Neuron (in vitro differentiated cells): Measurements from ENCODE around the gene GPBP1L1.

Experiments used
- H2AFZ ChIP-seq: one replicate; pipeline ENCODE4 v1.6.1; 2013; ENCODE audit warnings: low read depth, mild to moderate bottlenecking, inconsistent platforms, low read length, moderate library complexity
- H3K27me3 ChIP-seq: one replicate; pipeline ENCODE4 v1.6.1; 2013; ENCODE audit warnings: low read length; ENCODE audit not compliant: insufficient read depth
- H3K36me3 ChIP-seq: one replicate; pipeline ENCODE4 v1.6.1; 2013; ENCODE audit warnings: low read length; ENCODE audit not compliant: insufficient read depth
- H3K4me1 ChIP-seq: one replicate; pipeline ENCODE4 v1.6.1; 2013; ENCODE audit warnings: low read length; ENCODE audit not compliant: insufficient read depth
- H3K4me3 ChIP-seq: 2 replicates; pipeline ENCODE4 v1.5.1; 2013; ENCODE audit warnings: mild to moderate bottlenecking, low read length, moderate library complexity
- H3K9me3 ChIP-seq: one replicate; pipeline ENCODE4 v1.6.1; 2013; ENCODE audit warnings: low read length

Gene GPBP1L1

DNA sequence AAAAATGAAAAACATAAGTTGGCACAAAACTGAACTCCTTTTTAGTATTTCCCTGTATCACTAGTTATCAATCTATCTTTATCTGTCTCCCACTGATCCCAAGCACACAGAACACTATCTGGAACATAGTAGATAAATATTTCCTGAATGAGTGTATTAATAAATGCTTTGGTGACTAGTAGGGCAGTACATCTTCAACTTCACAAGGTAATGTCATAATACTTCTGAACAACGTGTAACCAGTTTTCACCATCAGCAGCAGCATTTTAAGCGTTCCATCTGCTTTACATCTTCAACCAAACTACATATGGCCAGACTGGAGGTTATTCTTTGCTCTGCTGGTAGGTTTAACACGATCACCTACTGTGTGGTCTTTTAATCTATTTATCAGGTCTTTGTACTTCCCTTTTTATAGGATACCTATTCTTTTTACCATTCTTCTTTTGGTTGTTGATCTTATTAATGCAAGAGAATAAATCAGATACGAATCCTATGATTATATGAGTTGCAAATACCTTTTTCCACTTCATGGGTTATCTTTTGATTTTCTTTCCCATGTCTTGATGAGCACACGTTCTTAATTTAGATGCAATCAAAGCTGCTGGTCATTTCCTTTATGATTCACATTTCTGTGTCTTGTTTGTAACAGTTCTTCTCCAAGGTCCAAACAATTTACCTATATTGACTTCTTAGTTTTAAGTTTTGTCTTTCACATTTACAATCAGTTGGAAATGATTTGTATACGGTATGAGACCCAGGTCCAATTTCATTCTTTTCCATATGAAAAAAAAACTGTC is 16.3 kb downstream of the GPBP1L1 start:
- H2AFZ ChIP-seq: no peak overlapping the region
- H3K4me3 ChIP-seq: no peak overlapping the region
- H3K9me3 ChIP-seq: no peaks in the 10 kb centered on the region
- peaks cover 8% of the 10 kb centered on the region for H3K36me3 ChIP-seq
- H3K4me1 ChIP-seq: no peaks in the 10 kb centered on the region
- no peaks in the 10 kb centered on the region for H3K27me3 ChIP-seq

DNA sequence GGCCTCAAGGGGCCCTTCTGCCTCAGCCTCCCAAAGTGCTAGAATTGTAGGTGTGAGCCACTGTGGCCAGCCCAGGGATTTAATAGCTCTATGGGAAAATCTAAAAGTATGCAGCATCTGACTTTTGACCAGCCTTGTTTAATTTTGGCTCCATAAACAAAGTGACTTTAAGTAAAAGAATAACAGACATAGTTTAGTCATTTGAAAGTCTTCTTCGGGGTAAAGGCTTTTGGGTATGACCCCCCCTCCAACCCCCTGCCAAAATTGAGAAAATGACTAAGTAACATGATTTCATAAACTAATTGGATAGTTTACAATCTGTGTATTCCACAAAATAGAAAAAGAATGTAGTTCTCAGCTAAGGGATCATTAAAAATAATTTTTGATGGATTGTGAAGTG is 17.0 kb downstream of the GPBP1L1 start:
- Histone ChIP-seq H3K9me3 (no peaks in the 10 kb centered on the region), H3K4me1 (no peaks in the 10 kb centered on the region), H3K27me3 (no peaks in the 10 kb centered on the region), H2AFZ (no peak overlapping the region), H3K36me3 (peaks cover 2% of the 10 kb centered on the region), H3K4me3 (no peak overlapping the region)

- H2AFZ ChIP-seq: no peak overlapping the region
- H3K4me3 ChIP-seq: no peak overlapping the region
- no peaks in the 10 kb centered on the region for H3K27me3 ChIP-seq
- H3K4me1 ChIP-seq: no peaks in the 10 kb centered on the region
- H3K36me3 ChIP-seq: peaks cover 2% of the 10 kb centered on the region
- no peaks in the 10 kb centered on the region for H3K9me3 ChIP-seq
Measured at GRCh38 chr1:45668526-45668925, 17.8 kb downstream of the GPBP1L1 start.

DNA sequence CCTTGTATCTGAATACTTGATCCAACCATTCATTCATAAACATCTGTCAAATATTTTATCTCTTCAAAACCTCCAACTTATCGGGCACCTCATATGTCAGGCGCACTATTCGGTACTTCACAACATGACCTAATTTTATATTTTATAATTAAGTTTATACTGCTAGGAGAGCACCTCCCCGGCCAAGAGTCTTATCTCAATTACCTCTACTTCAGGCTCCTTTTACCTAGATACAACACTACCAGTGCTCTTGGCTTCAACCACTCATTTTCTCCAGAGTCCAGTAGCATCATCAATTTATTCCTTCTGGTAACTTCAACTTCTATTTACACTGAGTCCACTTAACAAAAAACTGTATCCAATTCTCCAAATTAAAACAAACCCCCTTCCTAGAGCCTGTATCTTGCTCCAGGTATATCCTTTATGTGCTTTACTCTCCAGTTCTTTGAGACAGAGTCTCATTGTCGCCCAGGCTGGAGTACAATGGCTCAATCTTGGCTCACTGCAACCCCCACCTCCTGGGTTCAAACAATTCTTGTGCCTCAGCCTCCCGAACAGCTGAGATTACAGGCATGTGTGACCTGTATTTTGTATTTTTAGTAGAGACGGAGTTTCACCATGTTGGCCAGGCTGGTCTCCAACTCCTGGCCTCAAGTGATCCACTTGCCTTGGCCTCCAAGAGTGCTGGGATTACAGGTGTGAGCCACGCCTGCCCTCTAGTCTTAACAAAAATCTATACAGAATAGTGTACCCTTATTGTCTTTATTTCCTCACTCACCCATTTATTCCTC is 18.8 kb downstream of the GPBP1L1 start:
- Histone ChIP-seq H3K9me3 (no peaks in the 10 kb centered on the region), H2AFZ (no peak overlapping the region), H3K4me3 (no peak overlapping the region), H3K27me3 (no peaks in the 10 kb centered on the region), H3K36me3 (peaks cover 2% of the 10 kb centered on the region), H3K4me1 (no peaks in the 10 kb centered on the region)

- Histone ChIP-seq H3K4me1 (no peaks in the 10 kb centered on the region), H3K36me3 (peaks cover 2% of the 10 kb centered on the region), H3K4me3 (no peak overlapping the region), H3K27me3 (no peaks in the 10 kb centered on the region), H3K9me3 (no peaks in the 10 kb centered on the region), H2AFZ (no peak overlapping the region)
Measured at GRCh38 chr1:45666836-45667235, 19.5 kb downstream of the GPBP1L1 start.

DNA sequence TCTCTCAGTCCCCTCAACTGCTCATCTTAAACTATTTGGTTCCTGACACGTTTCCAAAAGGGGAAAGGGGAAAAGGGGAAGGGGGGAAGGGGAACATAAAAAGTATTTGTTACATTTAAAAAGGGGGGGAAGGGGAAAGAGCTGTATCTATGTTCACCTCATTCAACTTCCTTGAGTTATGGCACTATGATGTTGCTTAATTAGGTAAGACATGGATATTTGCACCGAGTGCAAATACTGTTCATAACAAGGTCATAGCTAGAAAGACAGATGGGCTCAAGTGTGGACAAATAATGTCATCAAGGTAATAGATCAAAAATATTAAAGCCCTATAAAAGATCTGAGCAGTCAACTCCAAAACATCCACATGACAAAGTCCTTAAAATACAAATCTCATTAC is 26.0 kb downstream of the GPBP1L1 start:
- H3K4me1 ChIP-seq: no peaks in the 10 kb centered on the region
- peaks cover 51% of the 10 kb centered on the region for H3K36me3 ChIP-seq
- no peak overlapping the region for H2AFZ ChIP-seq
- no peak overlapping the region for H3K4me3 ChIP-seq
- H3K27me3 ChIP-seq: no peaks in the 10 kb centered on the region
- no peaks in the 10 kb centered on the region for H3K9me3 ChIP-seq

- H2AFZ ChIP-seq: no peak overlapping the region
- H3K36me3 ChIP-seq: peaks cover 61% of the 10 kb centered on the region
- no peaks in the 10 kb centered on the region for H3K4me1 ChIP-seq
- no peaks in the 10 kb centered on the region for H3K27me3 ChIP-seq
- H3K9me3 ChIP-seq: no peaks in the 10 kb centered on the region
- H3K4me3 ChIP-seq: no peak overlapping the region
Measured at GRCh38 chr1:45659222-45659621, 27.1 kb downstream of the GPBP1L1 start.

GRCh38 chr1:45658171-45658570 is 28.2 kb downstream of the GPBP1L1 start:
- Histone ChIP-seq H3K4me3 (no peak overlapping the region), H2AFZ (no peak overlapping the region), H3K4me1 (no peaks in the 10 kb centered on the region), H3K36me3 (peaks cover 70% of the 10 kb centered on the region), H3K9me3 (no peaks in the 10 kb centered on the region), H3K27me3 (no peaks in the 10 kb centered on the region)

- H3K36me3 ChIP-seq: peaks cover 84% of the 10 kb centered on the region
- H3K4me1 ChIP-seq: no peaks in the 10 kb centered on the region
- no peaks in the 10 kb centered on the region for H3K27me3 ChIP-seq
- H2AFZ ChIP-seq: no peak overlapping the region
- H3K9me3 ChIP-seq: no peaks in the 10 kb centered on the region
- H3K4me3 ChIP-seq: no peak overlapping the region
Measured at GRCh38 chr1:45656573-45657226, 29.6 kb downstream of the GPBP1L1 start.

GRCh38 chr1:45654540-45655280 is 31.6 kb downstream of the GPBP1L1 start:
- peaks cover 91% of the 10 kb centered on the region for H3K36me3 ChIP-seq
- no peaks in the 10 kb centered on the region for H3K4me1 ChIP-seq

DNA sequence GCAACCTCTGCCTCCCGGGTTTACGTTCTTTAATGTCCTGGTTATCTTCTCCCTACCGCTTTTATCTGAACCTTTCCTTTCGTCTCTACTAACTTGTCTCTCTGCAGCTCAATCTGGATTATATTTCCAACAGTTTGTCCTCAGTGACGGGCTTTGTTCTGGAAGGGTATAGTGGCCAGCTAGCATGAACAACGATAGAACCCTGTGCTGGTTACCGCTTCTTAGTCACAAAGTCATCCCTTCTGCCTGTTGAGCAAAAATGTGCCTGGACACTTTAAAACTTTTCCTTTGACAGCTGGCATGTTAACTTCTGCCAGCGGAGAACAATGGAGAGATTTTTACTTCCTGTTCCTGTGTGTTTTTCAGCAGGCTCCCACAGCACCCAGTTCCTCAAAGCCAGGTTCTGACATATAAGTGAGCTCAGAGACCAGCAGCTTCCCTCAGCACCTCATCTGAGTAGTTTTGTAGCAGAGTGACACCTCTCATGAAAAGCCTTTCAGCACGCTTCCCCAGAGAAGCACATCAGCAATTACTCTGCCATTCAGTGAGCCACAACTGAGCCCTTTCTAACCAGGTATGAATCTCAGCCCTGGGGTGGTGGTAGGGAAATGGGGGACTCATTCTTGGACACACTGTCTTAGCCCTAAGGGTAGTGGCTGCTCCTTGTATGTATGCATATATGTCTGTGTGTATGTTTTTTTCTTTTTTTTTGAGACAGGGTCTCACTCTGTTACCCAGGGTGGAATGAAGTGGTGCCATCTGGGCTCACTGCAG is 38.9 kb downstream of the GPBP1L1 start:
- Histone ChIP-seq H3K36me3 (peaks cover 71% of the 10 kb centered on the region), H2AFZ (no peak overlapping the region)

More at GRCh38 chr1:45654540-45655280, 31.6 kb downstream of the GPBP1L1 start:
- H3K4me3 ChIP-seq: no peak overlapping the region
- no peaks in the 10 kb centered on the region for H3K27me3 ChIP-seq
- H2AFZ ChIP-seq: no peak overlapping the region
- no peaks in the 10 kb centered on the region for H3K9me3 ChIP-seq

GRCh38 chr1:45644661-45645060 is 41.7 kb downstream of the GPBP1L1 start:
- H2AFZ ChIP-seq: no peak overlapping the region
- H3K9me3 ChIP-seq: no peaks in the 10 kb centered on the region
- H3K27me3 ChIP-seq: no peaks in the 10 kb centered on the region
- H3K4me1 ChIP-seq: no peaks in the 10 kb centered on the region
- peaks cover 74% of the 10 kb centered on the region for H3K36me3 ChIP-seq
- H3K4me3 ChIP-seq: no peak overlapping the region

More for the DNA sequence above, 38.9 kb downstream of the GPBP1L1 start:
- Histone ChIP-seq H3K4me1 (no peaks in the 10 kb centered on the region), H3K9me3 (no peaks in the 10 kb centered on the region), H3K4me3 (no peak overlapping the region), H3K27me3 (no peaks in the 10 kb centered on the region)
